Cardiac muscle cell (in vitro differentiated cells and primary cell): ENCODE results near the gene OGDH. TPM values are rescaled to one million over a fixed set of nuclear protein-coding genes. Genes with fewer than 3 reads are reported as not detected.

Experiments used
- DNase-seq, 2 donors: peaks; one replicate each; pipeline versions ENCODE4 v3.0.0 to v3.0.0-alpha.2; 2010 to 2017; ENCODE audit warnings: low read depth in 1 of 2, low spot score in 1 of 2
- H3K27ac ChIP-seq: fragments of 200-600 bp; sonication (generic); 2 replicates; pipeline ENCODE4 v1.5.1; 2016
- H3K27me3 ChIP-seq: fragments of 200-600 bp; sonication (generic); 2 replicates; pipeline ENCODE4 v1.6.0; 2016; ENCODE audit warnings: control low read depth
- H3K36me3 ChIP-seq: fragments of 200-600 bp; sonication (generic); 2 replicates; pipeline ENCODE4 v1.5.1; 2016; ENCODE audit warnings: control low read depth
- H3K4me1 ChIP-seq: fragments of 200-600 bp; sonication (generic); 2 replicates; pipeline ENCODE4 v1.8.1; 2017; ENCODE audit warnings: low read depth, mild to moderate bottlenecking, mixed run types
- H3K4me3 ChIP-seq: fragments of 200-600 bp; sonication (generic); 2 replicates; pipeline ENCODE4 v1.5.1; 2016; ENCODE audit warnings: mild to moderate bottlenecking
- H3K9me3 ChIP-seq: fragments of 200-600 bp; sonication (generic); 2 replicates; pipeline ENCODE4 v1.5.1; 2017; ENCODE audit warnings: low read depth, mild to moderate bottlenecking, control low read depth
- polyA plus RNA-seq: library from polyadenylated mRNA; unstranded; fragments of >200 nt; fragmentation: Nextera tagmentation; extraction: Ambion mirVana; gene quantifications from 2 replicates; pipeline ENCODE4 v1.2.1, GENCODE V29; 2016
- total RNA-seq: library from RNA; depleted of rRNA; stranded (reverse); fragments of >200 nt; gene quantifications from 2 replicates; pipeline ENCODE4 v1.2.3, GENCODE V29; 2016
- TF ChIP-seq, protein P1 (sequence below): IDR thresholded peaks from 2 replicates; pipeline ENCODE4 v1.5.1; 2012; ENCODE audit warnings: low read depth, mild to moderate bottlenecking, low read length

The OGDH gene
- total and polyA plus RNA-seq, 2 experiments from 2014 or later = 71.9 to 111 TPM

DNA sequence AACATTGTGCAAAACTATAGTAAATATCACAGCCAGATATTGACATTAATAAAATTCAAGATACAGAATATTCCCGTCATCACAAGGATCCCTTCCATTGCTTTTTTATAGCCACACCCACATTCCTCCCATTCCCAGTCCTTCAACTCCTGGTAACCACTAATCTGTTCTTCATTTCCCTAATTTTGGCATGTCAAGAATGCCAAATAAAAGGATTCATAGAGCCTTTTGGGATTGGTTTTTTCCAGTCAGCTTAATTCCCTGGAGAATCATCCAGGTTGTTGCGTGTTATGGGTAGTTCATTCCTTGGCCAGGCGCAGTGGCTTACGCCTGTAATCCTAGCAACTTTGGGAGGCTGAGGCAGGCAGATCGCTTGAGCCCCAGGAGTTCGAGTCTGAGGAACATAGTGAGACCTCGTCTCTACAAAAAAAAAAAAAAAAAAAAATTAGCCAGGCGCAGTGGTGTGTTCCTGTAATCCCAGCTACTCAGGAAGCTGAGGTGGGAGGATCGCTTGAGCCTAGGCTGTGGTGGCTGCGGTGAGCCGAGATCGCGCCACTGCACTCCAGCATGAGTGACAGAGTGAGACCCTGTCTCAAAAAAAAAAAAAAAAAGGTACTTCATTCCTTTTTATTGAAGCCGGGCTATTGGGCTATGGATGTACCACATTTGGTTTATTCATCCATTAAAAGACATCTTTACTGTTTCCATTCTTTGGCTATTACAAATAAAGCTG is 2.7 kb downstream of the OGDH start:
- Histone ChIP-seq H3K4me3 (no peak overlapping the region), H3K4me1 (no peaks in the 10 kb centered on the region), H3K27ac (no peak overlapping the region), H3K36me3 (no peaks in the 10 kb centered on the region), H3K9me3 (no peaks in the 10 kb centered on the region), H3K27me3 (no peaks in the 10 kb centered on the region)
- TF ChIP-seq, protein P1, sequence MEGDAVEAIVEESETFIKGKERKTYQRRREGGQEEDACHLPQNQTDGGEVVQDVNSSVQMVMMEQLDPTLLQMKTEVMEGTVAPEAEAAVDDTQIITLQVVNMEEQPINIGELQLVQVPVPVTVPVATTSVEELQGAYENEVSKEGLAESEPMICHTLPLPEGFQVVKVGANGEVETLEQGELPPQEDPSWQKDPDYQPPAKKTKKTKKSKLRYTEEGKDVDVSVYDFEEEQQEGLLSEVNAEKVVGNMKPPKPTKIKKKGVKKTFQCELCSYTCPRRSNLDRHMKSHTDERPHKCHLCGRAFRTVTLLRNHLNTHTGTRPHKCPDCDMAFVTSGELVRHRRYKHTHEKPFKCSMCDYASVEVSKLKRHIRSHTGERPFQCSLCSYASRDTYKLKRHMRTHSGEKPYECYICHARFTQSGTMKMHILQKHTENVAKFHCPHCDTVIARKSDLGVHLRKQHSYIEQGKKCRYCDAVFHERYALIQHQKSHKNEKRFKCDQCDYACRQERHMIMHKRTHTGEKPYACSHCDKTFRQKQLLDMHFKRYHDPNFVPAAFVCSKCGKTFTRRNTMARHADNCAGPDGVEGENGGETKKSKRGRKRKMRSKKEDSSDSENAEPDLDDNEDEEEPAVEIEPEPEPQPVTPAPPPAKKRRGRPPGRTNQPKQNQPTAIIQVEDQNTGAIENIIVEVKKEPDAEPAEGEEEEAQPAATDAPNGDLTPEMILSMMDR = no peak
- DNase-seq = peak in 1 of 2 donors; percentile 33

DNA sequence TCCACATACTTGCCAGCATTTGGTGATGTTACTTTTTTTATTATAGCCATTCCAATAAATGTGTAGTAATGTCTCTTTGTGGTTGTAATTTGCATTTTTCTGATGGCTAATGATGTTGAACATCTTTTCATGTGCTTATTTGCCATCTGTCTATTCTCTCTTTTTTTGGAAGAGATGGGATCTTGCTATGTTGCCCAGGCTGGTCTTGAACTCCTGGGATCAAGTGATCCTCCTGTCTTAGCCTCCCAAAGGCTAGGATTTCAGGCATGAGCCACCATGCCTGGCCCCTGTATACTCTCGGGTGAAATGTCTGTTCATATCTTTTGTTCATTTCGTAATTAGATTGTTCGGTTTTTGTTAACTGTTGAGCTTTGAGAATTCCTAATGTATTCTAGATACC is 3.4 kb downstream of the OGDH start:
- H3K4me1 ChIP-seq = no peaks in the 10 kb centered on the region
- H3K27ac ChIP-seq = no peak overlapping the region

DNA sequence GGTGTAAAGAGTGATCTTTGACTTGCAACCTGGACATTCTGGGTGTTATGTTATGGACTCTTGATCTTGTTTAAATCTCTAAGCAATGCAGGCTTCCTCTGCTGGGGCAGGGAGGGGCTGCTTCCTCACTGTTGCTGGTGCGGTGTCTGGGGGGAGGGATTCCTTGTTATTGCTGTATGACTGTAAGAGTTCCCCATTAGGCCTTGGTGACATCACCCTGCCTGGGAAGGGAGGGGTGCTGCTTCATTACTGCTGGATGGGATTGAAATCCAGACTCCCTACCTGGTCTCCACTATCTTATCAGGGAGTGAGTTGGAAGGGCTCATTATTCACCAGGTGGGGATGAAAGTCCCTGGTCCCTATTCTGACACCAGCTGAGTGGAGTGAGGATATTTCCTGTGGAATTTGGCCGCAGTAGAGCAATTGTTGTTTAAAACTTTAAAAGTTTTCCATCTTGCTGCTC is 8.8 kb downstream of the OGDH start:
- H3K27ac ChIP-seq = peak overlapping the region; percentile 23
- H3K9me3 ChIP-seq = no peaks in the 10 kb centered on the region
- H3K4me1 ChIP-seq = no peaks in the 10 kb centered on the region

More for the DNA sequence above, 3.4 kb downstream of the OGDH start:
- Histone ChIP-seq H3K36me3 (no peaks in the 10 kb centered on the region), H3K27me3 (no peaks in the 10 kb centered on the region), H3K9me3 (no peaks in the 10 kb centered on the region), H3K4me3 (no peak overlapping the region)
- TF ChIP-seq, protein P1 = no peak
- no peak for DNase-seq

DNA sequence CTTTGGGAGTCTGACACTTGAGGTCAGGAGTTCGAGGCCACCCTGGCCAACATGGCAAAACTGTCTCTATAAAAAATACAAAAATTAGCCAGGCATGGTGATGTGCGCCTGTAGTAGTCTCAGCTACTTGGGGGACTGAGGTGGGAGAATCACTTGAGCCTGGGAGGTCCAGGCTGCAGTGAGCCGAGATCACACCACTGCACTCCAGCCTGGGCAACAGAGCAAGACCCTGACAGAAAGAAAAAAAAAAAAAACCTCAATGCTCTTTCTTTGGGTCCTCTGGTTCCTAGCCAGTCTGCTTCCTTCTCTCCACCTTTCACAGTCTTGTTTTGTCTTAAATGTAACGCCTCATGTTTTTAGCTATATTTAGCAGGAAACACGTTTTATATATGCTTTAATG is 9.4 kb downstream of the OGDH start:
- Histone ChIP-seq H3K9me3 (no peaks in the 10 kb centered on the region), H3K4me1 (no peaks in the 10 kb centered on the region), H3K36me3 (no peaks in the 10 kb centered on the region), H3K4me3 (no peak overlapping the region), H3K27ac (no peak overlapping the region), H3K27me3 (no peaks in the 10 kb centered on the region)
- no peak for DNase-seq
- TF ChIP-seq, protein P1 = no peak

More for the DNA sequence above, 8.8 kb downstream of the OGDH start:
- no peak overlapping the region for H3K4me3 ChIP-seq
- DNase-seq = no peak
- H3K36me3 ChIP-seq = no peaks in the 10 kb centered on the region
- no peaks in the 10 kb centered on the region for H3K27me3 ChIP-seq
- TF ChIP-seq, protein P1 = no peak

DNA sequence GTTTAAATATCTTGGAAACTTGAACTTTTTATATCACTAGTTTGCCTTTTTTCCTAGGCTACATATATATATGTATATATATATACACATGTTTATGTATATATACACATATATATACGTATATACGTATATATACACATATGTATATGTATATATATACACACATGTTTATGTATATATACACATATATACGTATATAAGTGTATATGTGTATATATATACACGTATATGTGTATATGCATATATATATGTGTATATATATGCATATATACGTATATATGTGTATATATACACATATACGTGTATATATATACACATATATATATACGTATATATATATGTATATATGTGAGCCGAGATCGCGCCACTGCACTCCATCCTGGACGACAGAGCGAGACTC is 10.1 kb downstream of the OGDH start:
- Histone ChIP-seq H3K36me3 (no peaks in the 10 kb centered on the region), H3K27me3 (no peaks in the 10 kb centered on the region), H3K27ac (no peak overlapping the region), H3K4me1 (no peaks in the 10 kb centered on the region), H3K4me3 (no peak overlapping the region), H3K9me3 (no peaks in the 10 kb centered on the region)
- TF ChIP-seq, protein P1 = no peak
- DNase-seq = no peak
